Testis (tissue), 2 donors: ENCODE measurements around the gene RNF144B.

Source experiments
- CTCF ChIP-seq, 3 experiments: fragments of 450-650 bp in 2 of 3; fragments of 200-600 bp in 1 of 3; sonication (generic) in 1 of 3; IDR thresholded peaks; one replicate each; pipeline ENCODE4 v1.5.1; 2016 to 2019; ENCODE audit warnings: antibody characterized with exemption in 3 of 3, mild to moderate bottlenecking in 2 of 3, moderate library complexity in 1 of 3
- POLR2A ChIP-seq: fragments of 450-650 bp; IDR thresholded peaks from one replicate; pipeline ENCODE4 v1.6.1; 2017; ENCODE audit warnings: antibody characterized with exemption, mild to moderate bottlenecking, moderate library complexity

GRCh38 chr6:18392346-18392877 is 5.3 kb downstream of the RNF144B start:
- TF ChIP-seq CTCF (IDR thresholded peaks at IDR 0.05) (no peak), POLR2A (no peak)
